Activated CD8-positive, alpha-beta T cell treated with anti-CD3 and anti-CD28 coated beads, Interleukin-2, amount 10 ng/mL, durations not matched to agents 7 days and 5 days (primary cell): Measurements from ENCODE around the gene NXPH4. TPM values are rescaled to one million over a fixed set of nuclear protein-coding genes. Genes with fewer than 3 reads are reported as not detected.

Source experiments
- ATAC-seq: fragments of 150-1000 bp; cut with Tn5 transposase; one replicate; pipeline ENCODE4 v1.10.0; 2021; ENCODE audit warnings: moderate library complexity
- CTCF ChIA-PET: fragments of 350-600 bp; sonication (Branson Sonifier 250); formaldehyde crosslinking; loops from one replicate; lab custom pipeline; 2021; ENCODE audit warnings: antibody characterized with exemption; lab: Charles Lee
- POLR2A ChIA-PET: fragments of 350-600 bp; sonication (Branson Sonifier 250); formaldehyde crosslinking; loops from one replicate; lab custom pipeline; 2021; ENCODE audit warnings: antibody characterized with exemption; lab: Charles Lee
- DNase-seq: peaks from one replicate; pipeline ENCODE4 v3.0.0-alpha.2; 2020
- H3K27ac Mint-ChIP-seq: one replicate; pipeline ENCODE4 v1.8.0; 2021; ENCODE audit warnings: mild to moderate bottlenecking, mixed read lengths
- H3K27me3 Mint-ChIP-seq: one replicate; pipeline ENCODE4 v1.8.0; 2021; ENCODE audit warnings: low read depth, mixed read lengths
- H3K36me3 Mint-ChIP-seq: one replicate; pipeline ENCODE4 v1.8.0; 2021; ENCODE audit warnings: low read depth, mixed read lengths
- H3K4me1 Mint-ChIP-seq: one replicate; pipeline ENCODE4 v1.8.0; 2021; ENCODE audit warnings: low read depth, mixed read lengths
- H3K4me3 Mint-ChIP-seq: one replicate; pipeline ENCODE4 v1.8.0; 2021; ENCODE audit warnings: mild to moderate bottlenecking, mixed read lengths
- H3K9me3 Mint-ChIP-seq: one replicate; pipeline ENCODE4 v1.8.0; 2022; ENCODE audit warnings: mixed read lengths; ENCODE audit not compliant: insufficient read depth
- total RNA-seq, 2 experiments: library from RNA; stranded (reverse); gene quantifications; one replicate each; pipeline ENCODE4 v1.2.3, GENCODE V29; 2021

The NXPH4 gene
- total RNA-seq, 2 experiments from 2014 or later = 0.39 to 0.40 TPM

- Mint-ChIP-seq H3K4me1 (peaks cover 58% of the 10 kb centered on the region), H3K4me3 (no peak overlapping the region), H3K9me3 (no peaks in the 10 kb centered on the region), H3K27me3 (peaks cover 77% of the 10 kb centered on the region), H3K27ac (no peak overlapping the region), H3K36me3 (no peaks in the 10 kb centered on the region)
- POLR2A ChIA-PET = no interaction called here
- DNase-seq = no peak
- CTCF ChIA-PET = no interaction called here
- ATAC-seq = no peak
Observed at GRCh38 chr12:57220770-57221168, 4.2 kb downstream of the NXPH4 start.

- DNase-seq (no peak), ATAC-seq (no peak)
- ChIA-PET POLR2A (no interaction called here), CTCF (interaction anchor here (13.5 kb wide), 1 partner anchor 20 kb away, joined by 389 read pairs; a partner anchor contains a TSS)
- H3K4me1 Mint-ChIP-seq = peaks cover 60% of the 10 kb centered on the region
- H3K27me3 Mint-ChIP-seq = peaks cover 77% of the 10 kb centered on the region
- no peak overlapping the region for H3K4me3 Mint-ChIP-seq
- H3K9me3 Mint-ChIP-seq = no peaks in the 10 kb centered on the region
- no peaks in the 10 kb centered on the region for H3K36me3 Mint-ChIP-seq
- H3K27ac Mint-ChIP-seq = no peak overlapping the region
Observed at GRCh38 chr12:57221169-57221917, 4.7 kb downstream of the NXPH4 start.

GRCh38 chr12:57222286-57223190 lies 5.9 kb downstream of the NXPH4 start:
- ATAC-seq (no peak), DNase-seq (no peak)
- Mint-ChIP-seq H3K4me1 (peaks cover 65% of the 10 kb centered on the region), H3K36me3 (no peaks in the 10 kb centered on the region), H3K9me3 (no peaks in the 10 kb centered on the region), H3K27me3 (peaks cover 80% of the 10 kb centered on the region), H3K27ac (no peak overlapping the region), H3K4me3 (no peak overlapping the region)
- CTCF ChIA-PET = interaction anchor here (1.0 to 13.5 kb wide), 3 partner anchors 8 to 19 kb away, joined by 3 to 389 read pairs (median 167); a partner anchor contains a TSS
- POLR2A ChIA-PET = interaction anchor here (1.2 kb wide), 1 partner anchor 15 kb away, joined by 7 read pairs; a partner anchor contains a TSS

- Mint-ChIP-seq H3K27me3 (peaks cover 73% of the 10 kb centered on the region), H3K9me3 (no peaks in the 10 kb centered on the region), H3K4me1 (peaks cover 70% of the 10 kb centered on the region), H3K27ac (no peak overlapping the region), H3K36me3 (no peaks in the 10 kb centered on the region), H3K4me3 (no peak overlapping the region)
- ATAC-seq = peak; percentile 50
- CTCF ChIA-PET = interaction anchor here (0.6 to 13.5 kb wide), 6 partner anchors 9 to 253 kb away, joined by 3 to 389 read pairs (median 5); a partner anchor contains a TSS
- POLR2A ChIA-PET = interaction anchor here (1.2 kb wide), 1 partner anchor 14 kb away, joined by 7 read pairs; a partner anchor contains a TSS
- peak; percentile 67 for DNase-seq
Observed at GRCh38 chr12:57223191-57224165, 6.9 kb downstream of the NXPH4 start.

- no peak overlapping the region for H3K4me3 Mint-ChIP-seq
Observed at GRCh38 chr12:57224278-57224972, 7.8 kb downstream of the NXPH4 start.

GRCh38 chr12:57224973-57225679 lies 8.5 kb downstream of the NXPH4 start:
- peak overlapping the region; percentile 42 for H3K4me3 Mint-ChIP-seq
- peaks cover 60% of the 10 kb centered on the region for H3K27me3 Mint-ChIP-seq
- peaks cover 6% of the 10 kb centered on the region for H3K36me3 Mint-ChIP-seq
- no peaks in the 10 kb centered on the region for H3K9me3 Mint-ChIP-seq
- ChIA-PET CTCF (interaction anchor here (1.3 to 13.5 kb wide), 5 partner anchors 11 to 234 kb away, joined by 3 to 389 read pairs (median 5); partner anchors contain the start of gene INHBE), POLR2A (interaction anchor here (1.0 to 1.5 kb wide), 2 partner anchors 15 to 234 kb away, joined by 3 to 5 read pairs; partner anchors contain the start of gene GLI1)
- ATAC-seq = peak; percentile 37
- peak; percentile 66 for DNase-seq
- peaks cover 79% of the 10 kb centered on the region for H3K4me1 Mint-ChIP-seq
- peak overlapping the region; percentile 47 for H3K27ac Mint-ChIP-seq

More at GRCh38 chr12:57224278-57224972, 7.8 kb downstream of the NXPH4 start:
- Mint-ChIP-seq H3K27me3 (peaks cover 65% of the 10 kb centered on the region), H3K27ac (no peak overlapping the region), H3K4me1 (peaks cover 79% of the 10 kb centered on the region), H3K36me3 (no peaks in the 10 kb centered on the region), H3K9me3 (no peaks in the 10 kb centered on the region)
- ChIA-PET POLR2A (no interaction called here), CTCF (interaction anchor here (0.6 to 13.5 kb wide), 6 partner anchors 10 to 253 kb away, joined by 3 to 389 read pairs (median 5); a partner anchor contains a TSS)
- ATAC-seq (no peak), DNase-seq (no peak)

GRCh38 chr12:57225680-57226210 lies 9.2 kb downstream of the NXPH4 start:
- POLR2A ChIA-PET = interaction anchor here (1.0 to 1.6 kb wide), 3 partner anchors 10 to 233 kb away, joined by 3 to 5 read pairs (median 4); partner anchors contain the start of gene GLI1
- Mint-ChIP-seq H3K9me3 (no peaks in the 10 kb centered on the region), H3K27me3 (peaks cover 56% of the 10 kb centered on the region), H3K4me1 (peaks cover 82% of the 10 kb centered on the region), H3K36me3 (peaks cover 12% of the 10 kb centered on the region), H3K27ac (peak overlapping the region; percentile 47), H3K4me3 (peak overlapping the region; percentile 23)
- ATAC-seq (no peak), DNase-seq (no peak)
- CTCF ChIA-PET = interaction anchor here (1.5 to 13.5 kb wide), 3 partner anchors 11 to 230 kb away, joined by 4 to 389 read pairs (median 167); partner anchors contain the start of gene INHBE

GRCh38 chr12:57226588-57227314 lies 10.2 kb downstream of the NXPH4 start:
- Mint-ChIP-seq H3K4me3 (peak overlapping the region; percentile 17), H3K36me3 (peaks cover 22% of the 10 kb centered on the region), H3K27me3 (peaks cover 46% of the 10 kb centered on the region), H3K4me1 (peaks cover 82% of the 10 kb centered on the region), H3K27ac (no peak overlapping the region), H3K9me3 (no peaks in the 10 kb centered on the region)
- no peak for ATAC-seq
- POLR2A ChIA-PET = interaction anchor here (0.7 to 1.6 kb wide), 5 partner anchors 9 to 590 kb away, joined by 3 to 5 read pairs (median 3); a partner anchor contains a TSS
- DNase-seq = no peak
- CTCF ChIA-PET = interaction anchor here (1.1 to 13.5 kb wide), 4 partner anchors 12 to 229 kb away, joined by 3 to 389 read pairs (median 86); partner anchors contain the start of gene INHBE
